Activated CD4-positive, alpha-beta T cell treated with anti-CD3 and anti-CD28 coated beads, Interleukin-2, amount 10 ng/mL, durations not matched to agents 24 days and 14 days (primary cell): ENCODE measurements around the gene IL31RA. TPM values are rescaled to one million over a fixed set of nuclear protein-coding genes. Genes with fewer than 3 reads are reported as not detected.
"Not testable (repeated sequence)": the region's sequence is repeated elsewhere in the genome, so short reads cannot be mapped to it uniquely, and the experiment has no call there.

ENCODE experiments used
- DNase-seq: peaks from one replicate; pipeline ENCODE4 v3.0.0; 2022
- H3K27ac Mint-ChIP-seq: one replicate; pipeline ENCODE4 v1.8.0; 2022; ENCODE audit warnings: mild to moderate bottlenecking, mixed read lengths
- H3K27me3 Mint-ChIP-seq: one replicate; pipeline ENCODE4 v1.8.0; 2022; ENCODE audit warnings: mixed read lengths
- H3K36me3 Mint-ChIP-seq: one replicate; pipeline ENCODE4 v1.8.0; 2022; ENCODE audit warnings: low read depth, mild to moderate bottlenecking, mixed read lengths
- H3K4me1 Mint-ChIP-seq: one replicate; pipeline ENCODE4 v1.8.0; 2021; ENCODE audit warnings: mixed read lengths
- H3K4me3 Mint-ChIP-seq: one replicate; pipeline ENCODE4 v1.8.0; 2022; ENCODE audit warnings: mild to moderate bottlenecking, moderate library complexity, mixed read lengths
- H3K9me3 Mint-ChIP-seq: one replicate; pipeline ENCODE4 v1.8.0; 2021; ENCODE audit warnings: mixed read lengths
- intact Hi-C: fragments of 100-400 bp; cut with micrococcal nuclease; formaldehyde crosslinking; loops from one replicate; pipeline ENCODE4 v1.15.1; 2023
- total RNA-seq: library from RNA; stranded (reverse); gene quantifications from 2 replicates; pipeline ENCODE4 v1.2.3, GENCODE V29; 2022

Gene IL31RA
- 0.63 and 0.92 TPM in 2 replicates for total RNA-seq

- intact Hi-C loops = loop anchor here (5.0 kb wide), 1 partner anchor 79 kb away; no protein-coding TSS in a partner anchor
- Mint-ChIP-seq H3K4me1 (peaks cover 49% of the 10 kb centered on the region), H3K27ac (peak within 1 kb of the TSS; percentile 14)
Observed at GRCh38 chr5:55850839-55851674, at the start of gene IL31RA. Gene IL31RA, plus strand, starts transcription at chr5:55851357. Its CDS starts 214 bp downstream, at chr5:55851571.

GRCh38 chr5:55808814-55809213 lies 42.3 kb upstream of the IL31RA start:
- H3K4me1 Mint-ChIP-seq, H3K27ac Mint-ChIP-seq, H3K4me3 Mint-ChIP-seq, H3K36me3 Mint-ChIP-seq, intact Hi-C loops: not testable (repeated sequence)
- peak; percentile 56 for DNase-seq
- peaks cover 19% of the 10 kb centered on the region for H3K27me3 Mint-ChIP-seq
- H3K9me3 Mint-ChIP-seq = peaks cover 14% of the 10 kb centered on the region

More at GRCh38 chr5:55850839-55851674, at the start of gene IL31RA:
- Mint-ChIP-seq H3K27me3 (no peaks in the 10 kb centered on the region), H3K9me3 (no peaks in the 10 kb centered on the region), H3K4me3 (no peak within 1 kb of the TSS), H3K36me3 (no peaks in the 10 kb centered on the region)
- no peak for DNase-seq

GRCh38 chr5:55815939-55816338 lies 35.2 kb upstream of the IL31RA start:
- intact Hi-C loops, H3K4me3 Mint-ChIP-seq, H3K4me1 Mint-ChIP-seq, DNase-seq, H3K9me3 Mint-ChIP-seq, H3K36me3 Mint-ChIP-seq, H3K27ac Mint-ChIP-seq: not testable (repeated sequence)
- H3K27me3 Mint-ChIP-seq = peaks cover 35% of the 10 kb centered on the region

- H3K4me1 Mint-ChIP-seq = peaks cover 3% of the 10 kb centered on the region
- H3K9me3 Mint-ChIP-seq = no peaks in the 10 kb centered on the region
- H3K27ac Mint-ChIP-seq = no peak overlapping the region
- H3K27me3 Mint-ChIP-seq = peaks cover 39% of the 10 kb centered on the region
- H3K4me3 Mint-ChIP-seq = no peak overlapping the region
- H3K36me3 Mint-ChIP-seq = peaks cover under 1% of the 10 kb centered on the region
- intact Hi-C loops = no loop called here
- DNase-seq = no peak
Observed at GRCh38 chr5:55816342-55816741, 34.8 kb upstream of the IL31RA start.

- intact Hi-C loops = no loop called here
- Mint-ChIP-seq H3K4me3 (no peak overlapping the region), H3K36me3 (peaks cover 1% of the 10 kb centered on the region), H3K4me1 (peaks cover 7% of the 10 kb centered on the region), H3K9me3 (no peaks in the 10 kb centered on the region), H3K27ac (no peak overlapping the region), H3K27me3 (peaks cover 42% of the 10 kb centered on the region)
- DNase-seq = no peak
Observed at GRCh38 chr5:55817030-55817429, 34.1 kb upstream of the IL31RA start.

- peaks cover 56% of the 10 kb centered on the region for H3K27me3 Mint-ChIP-seq
- H3K4me3 Mint-ChIP-seq = no peak overlapping the region
- H3K4me1 Mint-ChIP-seq = peaks cover 12% of the 10 kb centered on the region
- H3K36me3 Mint-ChIP-seq = peaks cover 1% of the 10 kb centered on the region
- no peak overlapping the region for H3K27ac Mint-ChIP-seq
- no peak for DNase-seq
- intact Hi-C loops = loop anchor here (5.0 kb wide), 1 partner anchor 47 kb away; no protein-coding TSS in a partner anchor
- no peaks in the 10 kb centered on the region for H3K9me3 Mint-ChIP-seq
Observed at GRCh38 chr5:55820488-55820887, 30.7 kb upstream of the IL31RA start.

- H3K4me3 Mint-ChIP-seq = peak overlapping the region; percentile 75
- H3K9me3 Mint-ChIP-seq = peaks cover 4% of the 10 kb centered on the region
- peaks cover 1% of the 10 kb centered on the region for H3K36me3 Mint-ChIP-seq
- H3K27ac Mint-ChIP-seq = no peak overlapping the region
- intact Hi-C loops = loop anchor here (5.0 kb wide), 1 partner anchor 45 kb away; no protein-coding TSS in a partner anchor
- H3K4me1 Mint-ChIP-seq = peaks cover 9% of the 10 kb centered on the region
- peaks cover 54% of the 10 kb centered on the region for H3K27me3 Mint-ChIP-seq
- peak; percentile 70 for DNase-seq
Observed at GRCh38 chr5:55821731-55822512, 29.2 kb upstream of the IL31RA start.

GRCh38 chr5:55823151-55823796 lies 27.9 kb upstream of the IL31RA start:
- Mint-ChIP-seq H3K27me3 (peaks cover 51% of the 10 kb centered on the region), H3K36me3 (peaks cover 1% of the 10 kb centered on the region), H3K27ac (no peak overlapping the region), H3K4me1 (peaks cover 9% of the 10 kb centered on the region), H3K4me3 (no peak overlapping the region), H3K9me3 (peaks cover 8% of the 10 kb centered on the region)
- no peak for DNase-seq
- intact Hi-C loops = loop anchor here (5.0 kb wide), 1 partner anchor 44 kb away; no protein-coding TSS in a partner anchor

- Mint-ChIP-seq H3K4me1 (peaks cover 2% of the 10 kb centered on the region), H3K27ac (no peak overlapping the region)
- intact Hi-C loops = no loop called here
Observed at GRCh38 chr5:55829956-55830355, 21.2 kb upstream of the IL31RA start.

GRCh38 chr5:55832446-55832845 lies 18.7 kb upstream of the IL31RA start:
- Mint-ChIP-seq H3K4me3 (no peak overlapping the region), H3K27me3 (peaks cover under 1% of the 10 kb centered on the region), H3K4me1 (peaks cover 2% of the 10 kb centered on the region), H3K9me3 (peaks cover 18% of the 10 kb centered on the region), H3K36me3 (no peaks in the 10 kb centered on the region), H3K27ac (no peak overlapping the region)
- no peak for DNase-seq
- intact Hi-C loops = no loop called here

More at GRCh38 chr5:55829956-55830355, 21.2 kb upstream of the IL31RA start:
- Mint-ChIP-seq H3K4me3 (no peak overlapping the region), H3K36me3 (no peaks in the 10 kb centered on the region), H3K9me3 (peaks cover 25% of the 10 kb centered on the region), H3K27me3 (peaks cover 7% of the 10 kb centered on the region)
- no peak for DNase-seq

GRCh38 chr5:55836191-55836590 lies 15.0 kb upstream of the IL31RA start:
- intact Hi-C loops = no loop called here
- no peaks in the 10 kb centered on the region for H3K4me1 Mint-ChIP-seq
- H3K4me3 Mint-ChIP-seq = no peak overlapping the region
- no peaks in the 10 kb centered on the region for H3K27me3 Mint-ChIP-seq
- no peak overlapping the region for H3K27ac Mint-ChIP-seq
- no peaks in the 10 kb centered on the region for H3K36me3 Mint-ChIP-seq
- DNase-seq = no peak
- H3K9me3 Mint-ChIP-seq = peaks cover 21% of the 10 kb centered on the region

- H3K36me3 Mint-ChIP-seq = no peaks in the 10 kb centered on the region
- no peak overlapping the region for H3K27ac Mint-ChIP-seq
- H3K27me3 Mint-ChIP-seq = no peaks in the 10 kb centered on the region
- no peaks in the 10 kb centered on the region for H3K4me1 Mint-ChIP-seq
- H3K9me3 Mint-ChIP-seq = peaks cover 27% of the 10 kb centered on the region
- H3K4me3 Mint-ChIP-seq = no peak overlapping the region
- intact Hi-C loops = no loop called here
- DNase-seq = no peak
Observed at GRCh38 chr5:55841976-55842375, 9.2 kb upstream of the IL31RA start.

GRCh38 chr5:55847837-55848236 lies 3.3 kb upstream of the IL31RA start:
- no peaks in the 10 kb centered on the region for H3K27me3 Mint-ChIP-seq
- intact Hi-C loops = no loop called here
- H3K4me3 Mint-ChIP-seq = no peak overlapping the region
- H3K4me1 Mint-ChIP-seq = peaks cover 24% of the 10 kb centered on the region
- H3K36me3 Mint-ChIP-seq = no peaks in the 10 kb centered on the region
- DNase-seq = no peak
- peaks cover 14% of the 10 kb centered on the region for H3K9me3 Mint-ChIP-seq
- H3K27ac Mint-ChIP-seq = no peak overlapping the region
